Activated T-helper 2 cell treated with anti-CD3 and anti-CD28 coated beads, Interferon-gamma antibody, Interleukin-2, Interleukin-4, amounts not matched to agents 10 μg/mL and 5 μg/mL and 100 μg/mL, durations not matched to agents 14 hours and 24 hours and 36 hours (primary cell): ENCODE results near the gene SMARCA4. TPM values are rescaled to one million over a fixed set of nuclear protein-coding genes. Genes with fewer than 3 reads are reported as not detected.

Experiments used
- DNase-seq: peaks from one replicate; pipeline ENCODE4 v3.0.0; 2021; ENCODE audit warnings: low spot score
- H3K27ac Mint-ChIP-seq: one replicate; pipeline ENCODE4 v1.8.0; 2021; ENCODE audit warnings: mixed read lengths
- H3K27me3 Mint-ChIP-seq: one replicate; pipeline ENCODE4 v1.8.0; 2021; ENCODE audit warnings: low read depth, mixed read lengths
- H3K36me3 Mint-ChIP-seq: one replicate; pipeline ENCODE4 v1.8.0; 2021; ENCODE audit warnings: low read depth, mixed read lengths
- H3K4me1 Mint-ChIP-seq: one replicate; pipeline ENCODE4 v1.8.0; 2021; ENCODE audit warnings: low read depth, mixed read lengths
- H3K4me3 Mint-ChIP-seq: one replicate; pipeline ENCODE4 v1.8.0; 2021; ENCODE audit warnings: low read depth, mild to moderate bottlenecking, moderate library complexity, mixed read lengths
- H3K9me3 Mint-ChIP-seq: one replicate; pipeline ENCODE4 v1.8.0; 2021; ENCODE audit warnings: mixed read lengths
- intact Hi-C: fragments of 100-400 bp; cut with micrococcal nuclease; formaldehyde crosslinking; loops from one replicate; pipeline ENCODE4 v1.15.1; 2023
- total RNA-seq: library from RNA; stranded (reverse); gene quantifications from 2 replicates; pipeline ENCODE4 v1.2.3, GENCODE V29; 2022

The SMARCA4 gene
- total RNA-seq, 1 donor from 2014 or later = 149 TPM

DNA sequence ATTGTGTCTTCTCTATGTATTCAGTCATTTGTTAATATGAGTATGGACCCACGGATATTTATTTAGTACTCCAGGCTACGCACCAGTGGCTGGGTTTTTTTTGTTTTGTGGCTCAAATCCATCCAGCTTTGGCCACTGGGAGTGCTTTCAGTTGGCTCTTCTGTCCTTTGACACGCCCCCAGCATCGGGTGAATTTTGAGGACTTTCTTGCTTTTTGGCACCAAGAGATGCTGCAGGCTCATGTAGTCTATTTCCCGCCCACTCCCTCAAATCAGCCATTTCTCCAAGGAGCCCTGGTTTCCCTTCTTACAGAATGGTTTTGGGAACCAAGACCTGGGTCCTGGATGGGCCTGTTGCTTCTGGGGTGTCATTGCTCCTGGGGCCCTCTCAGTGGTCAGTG, 55.8 kb downstream of the SMARCA4 start:
- Mint-ChIP-seq H3K36me3 (peaks cover 74% of the 10 kb centered on the region), H3K9me3 (no peaks in the 10 kb centered on the region)

DNA sequence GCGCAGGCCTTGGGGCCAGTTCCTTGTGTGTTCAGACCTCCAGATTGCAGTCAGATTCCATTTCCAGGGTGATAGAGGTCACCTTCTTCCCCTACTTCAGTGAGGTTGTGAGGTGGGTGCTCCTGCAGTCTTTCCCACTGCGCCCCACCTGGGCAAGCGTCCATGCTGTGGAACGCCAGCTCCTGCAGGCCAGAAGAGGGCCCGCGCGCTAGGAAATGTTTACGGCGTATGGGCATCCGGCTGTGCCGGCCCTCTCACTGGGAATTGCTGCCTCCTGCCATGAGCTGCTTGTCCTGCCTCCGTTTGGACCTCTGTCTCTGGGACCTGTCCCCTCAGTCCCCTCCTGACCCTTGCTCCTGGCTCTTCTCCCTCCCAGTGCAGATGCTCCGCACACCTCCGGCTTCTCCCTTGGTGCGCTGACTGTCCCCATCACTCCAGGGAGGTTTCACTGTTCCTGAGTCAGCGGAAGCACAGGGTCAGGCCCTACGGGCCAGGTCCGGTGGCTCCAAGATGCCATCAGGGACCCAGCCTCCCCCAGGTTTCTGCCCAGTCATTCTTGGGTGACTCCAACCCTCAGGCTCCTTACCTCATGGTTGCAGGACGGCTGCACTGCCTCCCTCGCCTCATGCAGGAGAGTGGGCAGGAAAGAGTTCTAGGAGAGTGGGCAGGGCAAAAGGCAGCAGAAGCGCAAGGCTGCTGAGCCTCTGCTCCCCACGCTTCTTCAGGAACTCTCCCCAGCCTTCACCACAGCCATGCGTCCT, 56.6 kb downstream of the SMARCA4 start:
- intact Hi-C loops = no loop called here
- H3K9me3 Mint-ChIP-seq = no peaks in the 10 kb centered on the region

More for the DNA sequence above, 55.8 kb downstream of the SMARCA4 start:
- Mint-ChIP-seq H3K27ac (no peak overlapping the region), H3K27me3 (no peaks in the 10 kb centered on the region), H3K4me1 (no peaks in the 10 kb centered on the region), H3K4me3 (no peak overlapping the region)
- no peak for DNase-seq
- intact Hi-C loops = no loop called here

DNA sequence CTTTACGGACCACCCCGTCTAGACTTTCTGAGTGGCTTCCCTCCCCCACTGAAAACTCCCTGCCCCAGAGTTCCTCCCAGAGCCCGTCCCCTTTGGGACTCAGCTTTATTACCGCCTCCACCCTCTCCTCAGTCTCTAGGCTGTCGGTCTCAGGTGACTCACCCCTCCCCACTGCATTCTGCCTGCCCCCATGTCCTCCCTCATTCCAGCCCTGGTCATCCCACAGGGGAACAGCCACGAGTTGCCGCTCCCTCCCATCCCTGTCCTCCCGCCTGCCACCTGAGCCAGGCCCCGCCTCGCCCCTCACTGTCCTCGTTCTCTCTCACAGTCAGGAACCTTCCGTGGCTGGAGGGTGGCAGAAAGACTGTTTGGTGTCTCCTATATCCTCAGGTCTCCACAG, 57.3 kb downstream of the SMARCA4 start:
- peaks cover 68% of the 10 kb centered on the region for H3K36me3 Mint-ChIP-seq
- H3K27ac Mint-ChIP-seq = no peak overlapping the region

More for the DNA sequence above, 56.6 kb downstream of the SMARCA4 start:
- DNase-seq = no peak
- Mint-ChIP-seq H3K4me1 (no peaks in the 10 kb centered on the region), H3K27ac (no peak overlapping the region), H3K36me3 (peaks cover 72% of the 10 kb centered on the region), H3K27me3 (no peaks in the 10 kb centered on the region), H3K4me3 (no peak overlapping the region)

DNA sequence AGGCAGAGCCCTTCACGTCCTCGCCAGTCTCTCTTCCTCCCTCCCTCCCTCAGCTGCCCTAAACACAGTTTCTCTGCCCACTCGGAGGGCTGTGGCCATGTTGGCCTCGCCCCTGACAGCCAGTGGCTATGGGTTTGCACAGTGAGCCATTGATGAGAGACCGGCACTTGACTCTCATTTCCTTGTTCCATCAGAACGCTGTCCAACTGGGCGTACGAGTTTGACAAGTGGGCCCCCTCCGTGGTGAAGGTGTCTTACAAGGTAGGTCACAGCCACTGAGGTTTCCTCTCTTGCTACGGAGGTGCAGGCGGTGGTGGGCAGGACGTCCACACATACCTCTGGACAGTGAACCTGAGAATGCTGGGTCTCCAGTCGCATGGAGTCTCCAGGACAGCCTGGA, 57.9 kb downstream of the SMARCA4 start:
- Mint-ChIP-seq H3K36me3 (peaks cover 65% of the 10 kb centered on the region), H3K27me3 (no peaks in the 10 kb centered on the region), H3K4me3 (no peak overlapping the region), H3K9me3 (no peaks in the 10 kb centered on the region), H3K27ac (no peak overlapping the region), H3K4me1 (no peaks in the 10 kb centered on the region)
- intact Hi-C loops = no loop called here
- DNase-seq = no peak

More for the DNA sequence above, 57.3 kb downstream of the SMARCA4 start:
- DNase-seq = no peak
- H3K27me3 Mint-ChIP-seq = no peaks in the 10 kb centered on the region
- H3K4me3 Mint-ChIP-seq = no peak overlapping the region
- no peaks in the 10 kb centered on the region for H3K9me3 Mint-ChIP-seq
- H3K4me1 Mint-ChIP-seq = no peaks in the 10 kb centered on the region
- intact Hi-C loops = no loop called here

DNA sequence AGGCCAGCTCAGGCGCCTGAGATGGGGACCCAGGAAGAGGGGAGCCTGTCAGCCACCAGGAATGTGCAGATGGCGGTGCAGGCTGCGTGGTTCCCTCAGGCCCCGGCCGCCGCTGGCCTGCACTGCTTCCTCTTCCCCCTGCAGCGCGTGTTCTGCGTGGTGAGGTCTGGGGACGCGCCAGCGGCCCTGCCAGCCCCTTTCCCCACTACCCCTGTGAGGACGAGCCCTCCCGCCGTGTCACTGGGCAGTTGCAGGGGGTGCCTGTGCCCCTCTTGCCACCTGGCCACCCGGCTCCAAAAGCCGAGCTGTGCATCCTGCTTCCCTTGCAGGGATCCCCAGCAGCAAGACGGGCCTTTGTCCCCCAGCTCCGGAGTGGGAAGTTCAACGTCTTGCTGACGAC, 58.4 kb downstream of the SMARCA4 start:
- Mint-ChIP-seq H3K4me3 (no peak overlapping the region), H3K9me3 (no peaks in the 10 kb centered on the region), H3K27ac (no peak overlapping the region), H3K36me3 (peaks cover 67% of the 10 kb centered on the region), H3K27me3 (no peaks in the 10 kb centered on the region), H3K4me1 (no peaks in the 10 kb centered on the region)
- intact Hi-C loops = no loop called here
- DNase-seq = no peak

DNA sequence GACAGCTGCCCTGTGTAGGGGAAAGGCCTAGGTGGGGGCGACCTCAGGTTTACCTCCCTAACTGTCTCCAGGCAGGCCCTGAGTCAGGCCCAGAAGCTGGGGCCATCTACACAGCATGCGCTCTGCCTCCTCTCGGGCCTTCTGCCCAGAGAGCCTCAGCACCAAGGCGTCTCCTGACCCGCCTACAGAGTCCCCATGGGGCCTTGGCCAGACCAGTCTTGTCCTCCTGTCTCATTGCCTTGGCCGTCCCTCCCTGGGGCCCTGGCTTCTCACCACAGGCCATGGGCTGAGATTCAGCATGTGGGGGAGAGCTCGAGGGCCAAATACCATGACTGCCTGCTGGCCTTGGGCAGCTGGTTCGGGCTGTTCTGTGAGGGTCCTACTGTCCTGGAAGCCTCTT, 59.0 kb downstream of the SMARCA4 start:
- Mint-ChIP-seq H3K27me3 (no peaks in the 10 kb centered on the region), H3K4me3 (no peak overlapping the region), H3K4me1 (no peaks in the 10 kb centered on the region), H3K9me3 (no peaks in the 10 kb centered on the region), H3K36me3 (peaks cover 63% of the 10 kb centered on the region), H3K27ac (no peak overlapping the region)
- intact Hi-C loops = no loop called here
- DNase-seq = no peak

DNA sequence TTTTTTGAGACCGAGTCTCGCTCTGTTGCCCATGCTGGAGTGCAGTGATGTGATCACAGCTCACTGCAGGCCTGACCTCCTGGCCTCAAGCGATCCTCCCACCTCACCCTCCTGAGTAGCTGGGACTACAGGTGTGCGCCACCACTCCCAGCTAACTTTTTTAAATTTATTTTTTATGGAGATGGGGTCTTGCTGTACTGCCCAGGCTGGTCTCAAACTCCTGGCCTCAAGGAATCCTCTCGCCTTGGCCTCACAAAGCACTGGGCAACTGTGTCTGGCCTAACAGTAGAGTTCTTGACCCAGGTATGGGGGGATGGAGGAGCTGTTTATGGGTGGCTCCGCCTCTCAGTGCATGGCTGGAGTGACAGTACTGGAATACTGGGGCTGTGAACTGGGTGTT, 59.6 kb downstream of the SMARCA4 start:
- no peak overlapping the region for H3K4me3 Mint-ChIP-seq
- no peaks in the 10 kb centered on the region for H3K27me3 Mint-ChIP-seq
- no peaks in the 10 kb centered on the region for H3K9me3 Mint-ChIP-seq
- H3K4me1 Mint-ChIP-seq = no peaks in the 10 kb centered on the region
- H3K27ac Mint-ChIP-seq = no peak overlapping the region
- H3K36me3 Mint-ChIP-seq = peaks cover 62% of the 10 kb centered on the region
- DNase-seq = no peak
- intact Hi-C loops = no loop called here

DNA sequence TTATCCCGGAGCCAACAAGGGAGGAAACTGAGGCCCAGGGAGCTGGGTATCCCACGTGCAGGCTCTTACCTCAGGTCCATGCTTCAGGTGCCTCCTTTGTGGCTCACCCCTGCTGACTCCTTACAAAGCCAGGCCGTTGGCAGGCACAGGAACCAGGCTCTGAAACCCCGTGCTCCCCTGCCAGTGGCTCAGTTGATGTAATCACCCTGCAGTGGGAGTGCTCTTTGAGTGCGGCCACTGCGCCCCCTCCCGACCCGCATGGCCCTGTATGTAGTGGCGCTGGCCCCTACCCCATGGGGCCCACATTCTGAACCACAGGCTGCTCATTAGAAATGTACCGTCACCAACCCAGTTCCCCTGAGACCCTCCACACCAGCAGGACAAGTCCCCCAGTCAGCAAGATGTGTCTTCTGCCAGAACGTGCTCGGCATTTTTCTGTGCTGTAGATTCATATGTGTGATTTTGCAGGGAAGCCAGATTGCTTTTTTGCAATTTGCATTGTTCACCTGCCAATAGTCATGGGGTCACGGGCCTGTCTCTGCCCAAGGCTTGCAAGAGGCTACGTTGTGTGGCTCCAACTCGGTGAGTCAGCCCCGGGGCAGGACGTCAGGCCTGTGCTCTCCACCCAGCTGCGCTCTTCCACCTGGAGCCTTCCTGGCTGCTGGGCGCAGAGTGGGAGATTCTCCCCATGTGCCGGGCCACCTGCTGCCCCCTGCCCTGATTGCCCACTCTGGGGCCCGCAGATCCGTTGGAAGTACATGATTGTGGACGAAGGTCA, 60.3 kb downstream of the SMARCA4 start:
- H3K4me3 Mint-ChIP-seq = no peak overlapping the region
- H3K27ac Mint-ChIP-seq = no peak overlapping the region
- intact Hi-C loops = no loop called here
- H3K36me3 Mint-ChIP-seq = peaks cover 64% of the 10 kb centered on the region
- no peaks in the 10 kb centered on the region for H3K4me1 Mint-ChIP-seq
- no peak for DNase-seq
- H3K27me3 Mint-ChIP-seq = no peaks in the 10 kb centered on the region
- no peaks in the 10 kb centered on the region for H3K9me3 Mint-ChIP-seq

DNA sequence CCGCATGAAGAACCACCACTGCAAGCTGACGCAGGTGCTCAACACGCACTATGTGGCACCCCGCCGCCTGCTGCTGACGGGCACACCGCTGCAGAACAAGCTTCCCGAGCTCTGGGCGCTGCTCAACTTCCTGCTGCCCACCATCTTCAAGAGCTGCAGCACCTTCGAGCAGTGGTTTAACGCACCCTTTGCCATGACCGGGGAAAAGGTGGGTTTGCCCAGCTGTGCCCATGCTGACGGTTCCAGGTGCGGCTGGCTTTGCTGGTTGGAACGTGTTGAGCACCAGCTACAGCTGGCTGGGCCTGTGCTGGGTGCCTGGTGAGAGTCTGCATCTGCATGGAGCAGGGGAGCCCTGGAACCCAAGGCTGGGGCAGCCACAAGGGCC, 60.9 kb downstream of the SMARCA4 start:
- no peak overlapping the region for H3K4me3 Mint-ChIP-seq
- intact Hi-C loops = no loop called here
- peaks cover 61% of the 10 kb centered on the region for H3K36me3 Mint-ChIP-seq
- no peak overlapping the region for H3K27ac Mint-ChIP-seq
- H3K9me3 Mint-ChIP-seq = no peaks in the 10 kb centered on the region
- no peak for DNase-seq
- H3K4me1 Mint-ChIP-seq = no peaks in the 10 kb centered on the region
- no peaks in the 10 kb centered on the region for H3K27me3 Mint-ChIP-seq

DNA sequence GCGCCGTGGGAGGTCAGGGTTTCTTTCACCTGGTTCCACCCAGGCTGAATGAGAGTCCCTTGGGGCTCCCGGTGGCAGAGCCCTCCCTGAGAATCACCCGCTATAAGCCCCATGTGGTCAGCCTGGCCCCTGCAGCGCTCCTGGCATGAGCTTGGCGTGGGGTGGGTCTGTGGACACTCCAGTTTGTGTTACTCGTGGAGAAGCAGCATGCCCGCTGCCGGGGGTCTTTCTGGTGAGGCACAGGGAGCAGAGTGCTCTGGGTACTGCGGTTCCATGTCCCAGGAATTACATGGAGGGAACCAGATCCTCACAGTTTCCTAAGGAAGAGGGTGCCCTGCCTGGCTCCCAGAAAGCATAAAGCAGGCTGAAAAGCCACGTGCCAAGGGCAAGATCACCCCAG, 62.2 kb downstream of the SMARCA4 start:
- intact Hi-C loops = no loop called here

DNA sequence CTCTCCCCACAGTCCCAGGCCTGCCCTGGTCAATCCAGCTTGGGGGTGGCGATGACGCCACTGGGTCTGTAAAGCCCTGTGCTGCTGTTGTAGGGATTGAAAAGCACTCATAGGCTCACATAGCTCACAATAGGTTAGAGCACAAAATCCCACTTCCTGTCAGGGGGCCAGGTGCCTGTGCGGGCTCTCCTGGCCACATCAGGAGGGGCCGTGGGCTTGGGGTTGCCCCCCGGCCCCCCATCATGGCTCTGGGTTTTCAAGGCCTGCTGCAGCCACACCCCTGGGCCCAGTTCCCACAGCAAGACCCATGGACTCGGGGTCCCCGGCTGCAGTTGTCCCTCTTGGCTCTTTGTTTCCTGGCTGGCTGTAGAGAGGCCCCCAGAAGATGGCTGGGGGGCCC, 62.9 kb downstream of the SMARCA4 start:
- DNase-seq = no peak
- H3K4me3 Mint-ChIP-seq = no peak overlapping the region
- intact Hi-C loops = no loop called here
- H3K36me3 Mint-ChIP-seq = peaks cover 59% of the 10 kb centered on the region
- H3K27me3 Mint-ChIP-seq = no peaks in the 10 kb centered on the region
- H3K27ac Mint-ChIP-seq = no peak overlapping the region
- H3K9me3 Mint-ChIP-seq = no peaks in the 10 kb centered on the region
- no peaks in the 10 kb centered on the region for H3K4me1 Mint-ChIP-seq

More for the DNA sequence above, 62.2 kb downstream of the SMARCA4 start:
- no peak for DNase-seq
- Mint-ChIP-seq H3K9me3 (no peaks in the 10 kb centered on the region), H3K36me3 (peaks cover 61% of the 10 kb centered on the region), H3K4me3 (no peak overlapping the region), H3K4me1 (no peaks in the 10 kb centered on the region), H3K27ac (no peak overlapping the region), H3K27me3 (no peaks in the 10 kb centered on the region)

DNA sequence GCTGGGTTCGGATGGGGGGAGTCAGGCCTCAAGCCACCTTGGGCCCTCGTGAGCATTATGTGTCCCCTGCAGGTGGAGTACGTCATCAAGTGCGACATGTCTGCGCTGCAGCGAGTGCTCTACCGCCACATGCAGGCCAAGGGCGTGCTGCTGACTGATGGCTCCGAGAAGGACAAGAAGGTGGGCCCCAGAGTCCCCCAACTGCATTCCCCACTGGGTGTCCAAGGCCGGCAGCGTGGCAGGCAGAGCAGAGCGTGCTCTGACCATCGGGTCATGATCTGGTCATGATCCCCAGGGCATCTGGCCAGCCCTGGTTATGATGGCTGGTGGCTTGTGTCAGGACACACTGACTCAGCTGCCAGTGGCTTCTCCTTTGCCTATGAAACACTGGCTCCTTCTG, 63.4 kb downstream of the SMARCA4 start:
- no peak overlapping the region for H3K27ac Mint-ChIP-seq
- DNase-seq = no peak
- peaks cover 57% of the 10 kb centered on the region for H3K36me3 Mint-ChIP-seq
- intact Hi-C loops = no loop called here
- no peaks in the 10 kb centered on the region for H3K27me3 Mint-ChIP-seq
- H3K4me3 Mint-ChIP-seq = no peak overlapping the region
- H3K4me1 Mint-ChIP-seq = no peaks in the 10 kb centered on the region
- H3K9me3 Mint-ChIP-seq = no peaks in the 10 kb centered on the region

DNA sequence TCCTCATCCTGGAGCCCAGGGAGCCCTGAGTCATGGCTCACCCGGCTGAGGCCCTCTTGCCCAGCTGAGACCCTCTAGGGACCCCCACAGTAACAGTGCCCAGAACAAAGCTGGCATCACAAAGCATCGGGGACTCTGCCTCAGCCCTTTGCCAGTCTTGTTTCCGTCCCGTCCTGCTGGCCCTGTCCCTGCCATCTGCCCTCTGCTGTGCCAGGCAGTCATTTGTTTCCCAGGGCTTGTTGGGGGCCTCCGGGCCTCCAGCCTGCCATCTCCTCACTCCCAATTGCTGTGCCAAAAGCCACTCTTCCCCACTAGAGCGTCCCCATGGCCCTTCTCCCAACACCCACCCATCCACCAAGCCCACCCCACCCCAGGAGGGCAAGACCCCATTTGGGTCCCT, 64.2 kb downstream of the SMARCA4 start:
- H3K4me3 Mint-ChIP-seq = no peak overlapping the region
- no peak for DNase-seq
- no peaks in the 10 kb centered on the region for H3K9me3 Mint-ChIP-seq
- H3K4me1 Mint-ChIP-seq = no peaks in the 10 kb centered on the region
- intact Hi-C loops = no loop called here
- no peaks in the 10 kb centered on the region for H3K27me3 Mint-ChIP-seq
- no peak overlapping the region for H3K27ac Mint-ChIP-seq
- peaks cover 53% of the 10 kb centered on the region for H3K36me3 Mint-ChIP-seq
